HEK293 (cell line): Measurements from ENCODE around the gene SPATA24.

Experiments used
- CTCF ChIA-PET: fragments of 350-600 bp; formaldehyde crosslinking; extraction: SDS; loops from one replicate; lab custom pipeline; 2021; ENCODE audit warnings: antibody characterized with exemption; lab: Yijun Ruan, JAX
- POLR2A ChIA-PET: fragments of 300-600 bp; formaldehyde crosslinking; extraction: SDS; loops from one replicate; lab custom pipeline; 2020; ENCODE audit warnings: antibody characterized with exemption, inconsistent platforms; lab: Yijun Ruan, JAX
- H3K27ac ChIP-seq: fragments of 200-500 bp; sonication (Bioruptor generic); 2 replicates; pipeline ENCODE4 v1.5.1; 2014; ENCODE audit warnings: low read depth, low read length, control low read depth, inconsistent platforms; ENCODE audit errors: extremely low read depth
- H3K36me3 ChIP-seq, 2 experiments: fragments of 200-500 bp in 1 of 2; sonication (Bioruptor generic) in 1 of 2; 1 replicate in 1 of 2; 2 replicates in 1 of 2; pipeline ENCODE4 v1.5.1; 2014 to 2017; ENCODE audit warnings: inconsistent platforms in 2 of 2, low read length in 2 of 2; ENCODE audit not compliant: control insufficient read depth in 2 of 2, insufficient read depth in 1 of 2
- H3K4me1 ChIP-seq: fragments of 200-500 bp; sonication (Bioruptor generic); 2 replicates; pipeline ENCODE4 v1.5.1; 2014; ENCODE audit warnings: mild to moderate bottlenecking, low read length, inconsistent platforms; ENCODE audit not compliant: control insufficient read depth, insufficient read depth
- H3K4me3 ChIP-seq: 2 replicates; pipeline ENCODE4 v1.5.1; 2011; ENCODE audit warnings: low read depth, mild to moderate bottlenecking, control low read depth, low read length, moderate library complexity
- H3K9me3 ChIP-seq: fragments of 200-500 bp; sonication (Bioruptor generic); 2 replicates; pipeline ENCODE4 v1.5.1; 2014; ENCODE audit warnings: low read depth, low read length, inconsistent platforms; ENCODE audit not compliant: control insufficient read depth, insufficient read depth
- EGR2 ChIP-seq: fragments of 450-650 bp; formaldehyde crosslinking; IDR thresholded peaks from 2 replicates; pipeline ENCODE4 v1.5.1; 2016; ENCODE audit warnings: low read depth, missing biosample characterization, missing genetic modification characterization
- KLF10 ChIP-seq: fragments of 450-650 bp; IDR thresholded peaks from 2 replicates; pipeline ENCODE4 v1.5.1; 2018; ENCODE audit warnings: missing biosample characterization, mild to moderate bottlenecking, missing genetic modification characterization
- PRDM1 ChIP-seq: fragments of 450-650 bp; formaldehyde crosslinking; IDR thresholded peaks from 2 replicates; pipeline ENCODE4; 2016; ENCODE audit warnings: missing biosample characterization, missing genetic modification characterization
- SCRT1 ChIP-seq: fragments of 450-650 bp; formaldehyde crosslinking; IDR thresholded peaks from 2 replicates; pipeline ENCODE4 v1.5.1; 2016; ENCODE audit warnings: missing biosample characterization, missing genetic modification characterization, borderline replicate concordance
- WT1 ChIP-seq: fragments of 450-650 bp; formaldehyde crosslinking; IDR thresholded peaks from 2 replicates; pipeline ENCODE4 v1.5.1; 2016; ENCODE audit warnings: missing biosample characterization, missing genetic modification characterization
- ZNF10 ChIP-seq: fragments of 450-650 bp; formaldehyde crosslinking; IDR thresholded peaks from 2 replicates; pipeline ENCODE4 v1.5.1; 2017; ENCODE audit warnings: missing biosample characterization, missing genetic modification characterization
- ZNF114 ChIP-seq: fragments of 450-650 bp; formaldehyde crosslinking; IDR thresholded peaks from 2 replicates; pipeline ENCODE4 v1.5.0; 2017; ENCODE audit warnings: missing biosample characterization, missing genetic modification characterization
- ZNF202 ChIP-seq: fragments of 450-650 bp; formaldehyde crosslinking; IDR thresholded peaks from 2 replicates; pipeline ENCODE4 v1.5.1; 2016; ENCODE audit warnings: missing biosample characterization, missing genetic modification characterization, borderline replicate concordance
- ZNF335 ChIP-seq: fragments of 450-650 bp; formaldehyde crosslinking; conservative IDR thresholded peaks from 2 replicates; pipeline ENCODE4 v1.5.1; 2016; ENCODE audit warnings: missing biosample characterization, missing genetic modification characterization
- ZNF416 ChIP-seq: fragments of 450-650 bp; formaldehyde crosslinking; IDR thresholded peaks from 2 replicates; pipeline ENCODE4 v1.5.1; 2016; ENCODE audit warnings: missing biosample characterization, missing genetic modification characterization
- ZNF558 ChIP-seq: fragments of 450-650 bp; formaldehyde crosslinking; IDR thresholded peaks from 2 replicates; pipeline ENCODE4 v1.5.1; 2016; ENCODE audit warnings: missing biosample characterization, missing genetic modification characterization
- ZNF626 ChIP-seq: fragments of 450-650 bp; sonication (Bioruptor Pico); formaldehyde crosslinking; IDR thresholded peaks from 2 replicates; pipeline ENCODE4 v1.5.1; 2018; ENCODE audit warnings: missing biosample characterization, missing genetic modification characterization, inconsistent platforms
- ZNF791 ChIP-seq: fragments of 450-650 bp; formaldehyde crosslinking; IDR thresholded peaks from 2 replicates; pipeline ENCODE4 v1.5.1; 2016; ENCODE audit warnings: missing biosample characterization, missing genetic modification characterization
- ZNF837 ChIP-seq: fragments of 450-650 bp; formaldehyde crosslinking; IDR thresholded peaks from 2 replicates; pipeline ENCODE4 v1.5.1; 2016; ENCODE audit warnings: missing biosample characterization, missing genetic modification characterization
- TF ChIP-seq, protein P1 (sequence below): fragments of 450-650 bp; formaldehyde crosslinking; IDR thresholded peaks from 2 replicates; pipeline ENCODE4 v1.5.1; 2016; ENCODE audit warnings: missing biosample characterization, missing genetic modification characterization
- TF ChIP-seq, protein P2 (sequence below): fragments of 450-650 bp; formaldehyde crosslinking; IDR thresholded peaks from 2 replicates; pipeline ENCODE4 v1.5.1; 2017; ENCODE audit warnings: missing biosample characterization, missing genetic modification characterization
- TF ChIP-seq, protein P3 (sequence below): fragments of 450-650 bp; formaldehyde crosslinking; IDR thresholded peaks from 2 replicates; pipeline ENCODE4 v1.5.1; 2017; ENCODE audit warnings: missing biosample characterization, mild to moderate bottlenecking, missing genetic modification characterization, moderate library complexity

Gene SPATA24

DNA sequence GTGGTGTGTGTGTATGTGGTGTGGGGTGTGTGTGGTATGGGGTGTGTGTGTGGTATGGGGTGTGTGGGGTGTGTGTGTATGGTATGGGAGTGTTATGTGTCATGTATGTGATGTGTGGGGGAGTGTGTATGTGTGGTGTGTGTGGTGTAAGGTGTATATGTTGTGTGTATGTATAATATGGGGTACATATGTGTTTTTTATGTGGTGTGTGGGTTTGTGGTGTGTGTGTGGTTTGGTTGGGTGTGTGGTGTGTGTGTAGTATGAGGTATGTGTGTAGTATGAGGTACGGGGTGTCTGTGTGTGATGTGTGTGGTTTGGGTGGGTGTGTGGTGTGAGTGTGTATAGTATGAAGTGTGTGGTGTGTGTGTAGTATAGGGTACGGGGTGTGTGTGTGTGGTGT is 47.3 kb upstream of the SPATA24 start (continued):
- TF ChIP-seq, protein P1, sequence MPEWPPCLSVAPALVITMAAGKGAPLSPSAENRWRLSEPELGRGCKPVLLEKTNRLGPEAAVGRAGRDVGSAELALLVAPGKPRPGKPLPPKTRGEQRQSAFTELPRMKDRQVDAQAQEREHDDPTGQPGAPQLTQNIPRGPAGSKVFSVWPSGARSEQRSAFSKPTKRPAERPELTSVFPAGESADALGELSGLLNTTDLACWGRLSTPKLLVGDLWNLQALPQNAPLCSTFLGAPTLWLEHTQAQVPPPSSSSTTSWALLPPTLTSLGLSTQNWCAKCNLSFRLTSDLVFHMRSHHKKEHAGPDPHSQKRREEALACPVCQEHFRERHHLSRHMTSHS, result no peak; the same call in 1 of the 2 replicates
- peak; percentile 54; the same call in 1 of the 2 replicates for TF ChIP-seq ZNF114 (tag by site-specific recombination)
- TF ChIP-seq, protein P2, sequence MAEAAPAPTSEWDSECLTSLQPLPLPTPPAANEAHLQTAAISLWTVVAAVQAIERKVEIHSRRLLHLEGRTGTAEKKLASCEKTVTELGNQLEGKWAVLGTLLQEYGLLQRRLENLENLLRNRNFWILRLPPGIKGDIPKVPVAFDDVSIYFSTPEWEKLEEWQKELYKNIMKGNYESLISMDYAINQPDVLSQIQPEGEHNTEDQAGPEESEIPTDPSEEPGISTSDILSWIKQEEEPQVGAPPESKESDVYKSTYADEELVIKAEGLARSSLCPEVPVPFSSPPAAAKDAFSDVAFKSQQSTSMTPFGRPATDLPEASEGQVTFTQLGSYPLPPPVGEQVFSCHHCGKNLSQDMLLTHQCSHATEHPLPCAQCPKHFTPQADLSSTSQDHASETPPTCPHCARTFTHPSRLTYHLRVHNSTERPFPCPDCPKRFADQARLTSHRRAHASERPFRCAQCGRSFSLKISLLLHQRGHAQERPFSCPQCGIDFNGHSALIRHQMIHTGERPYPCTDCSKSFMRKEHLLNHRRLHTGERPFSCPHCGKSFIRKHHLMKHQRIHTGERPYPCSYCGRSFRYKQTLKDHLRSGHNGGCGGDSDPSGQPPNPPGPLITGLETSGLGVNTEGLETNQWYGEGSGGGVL (tag by site-specific recombination), result 0 out of 2 replicates have a peak, but pooled peaks have one; percentile 32
- no peak for TF ChIP-seq ZNF10 (tag by site-specific recombination)
- 0 out of 2 replicates have a peak, but pooled peaks have one; percentile 30 for TF ChIP-seq ZNF791 (tag by site-specific recombination)

DNA sequence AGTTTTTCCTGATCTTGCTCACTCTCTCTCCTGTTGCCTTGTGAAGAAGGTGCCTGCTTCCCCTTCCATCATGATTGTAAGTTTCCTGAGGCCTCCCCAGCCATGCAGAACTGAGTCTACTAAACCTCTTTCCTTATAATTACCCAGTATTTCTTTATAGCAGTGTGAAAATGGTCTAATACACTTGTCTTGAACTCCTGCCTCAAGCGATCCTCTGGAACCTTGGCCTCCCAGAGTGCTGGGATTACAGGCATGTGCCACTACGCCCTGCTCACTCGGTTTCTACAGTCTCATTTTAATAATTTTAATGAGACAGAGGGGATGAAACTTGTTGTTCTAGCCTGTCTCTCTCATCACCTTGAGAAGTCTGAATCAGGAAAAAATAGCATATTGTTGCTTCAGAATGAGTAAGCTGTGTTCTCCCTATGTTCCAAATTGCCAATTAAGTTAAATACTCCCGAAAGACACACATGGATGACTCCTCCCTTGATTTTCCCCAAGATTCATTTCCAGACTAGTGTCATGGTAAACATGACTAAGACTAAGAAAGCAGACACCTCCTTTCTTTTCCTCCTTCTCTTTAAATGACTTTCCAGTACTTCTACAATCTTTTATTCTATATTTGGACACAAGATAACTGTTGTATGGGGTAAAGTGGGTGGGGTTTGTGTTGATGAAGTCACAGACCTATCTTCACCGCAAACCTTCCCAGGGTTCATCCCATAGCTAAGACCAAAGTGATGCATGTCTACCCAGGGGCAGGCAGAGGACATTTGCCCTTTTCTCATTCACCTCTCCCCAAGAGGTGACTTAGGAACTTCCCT is 43.3 kb upstream of the SPATA24 start:
- TF ChIP-seq EGR2 (tag by site-specific recombination) (no peak), WT1 (tag by site-specific recombination) (peak; percentile 89), PRDM1 (tag by site-specific recombination) (peak; percentile 23; the same call in 1 of the 2 replicates)
- TF ChIP-seq, protein P3, sequence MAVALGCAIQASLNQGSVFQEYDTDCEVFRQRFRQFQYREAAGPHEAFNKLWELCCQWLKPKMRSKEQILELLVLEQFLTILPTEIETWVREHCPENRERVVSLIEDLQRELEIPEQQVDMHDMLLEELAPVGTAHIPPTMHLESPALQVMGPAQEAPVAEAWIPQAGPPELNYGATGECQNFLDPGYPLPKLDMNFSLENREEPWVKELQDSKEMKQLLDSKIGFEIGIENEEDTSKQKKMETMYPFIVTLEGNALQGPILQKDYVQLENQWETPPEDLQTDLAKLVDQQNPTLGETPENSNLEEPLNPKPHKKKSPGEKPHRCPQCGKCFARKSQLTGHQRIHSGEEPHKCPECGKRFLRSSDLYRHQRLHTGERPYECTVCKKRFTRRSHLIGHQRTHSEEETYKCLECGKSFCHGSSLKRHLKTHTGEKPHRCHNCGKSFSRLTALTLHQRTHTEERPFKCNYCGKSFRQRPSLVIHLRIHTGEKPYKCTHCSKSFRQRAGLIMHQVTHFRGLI (tag by site-specific recombination), result no peak
- no peaks in the 10 kb centered on the region for H3K4me1 ChIP-seq
- no peak overlapping the region for H3K4me3 ChIP-seq
- H3K27ac ChIP-seq, result no peak overlapping the region
- CTCF ChIA-PET, result interaction anchor here (0.9 kb wide), 1 partner anchor 8 kb away, joined by 3 read pairs; no protein-coding TSS in a partner anchor
- POLR2A ChIA-PET, result no interaction called here
- no peaks in the 10 kb centered on the region; a peak in 1 of 3 replicates for H3K36me3 ChIP-seq
- H3K9me3 ChIP-seq, result no peaks in the 10 kb centered on the region

DNA sequence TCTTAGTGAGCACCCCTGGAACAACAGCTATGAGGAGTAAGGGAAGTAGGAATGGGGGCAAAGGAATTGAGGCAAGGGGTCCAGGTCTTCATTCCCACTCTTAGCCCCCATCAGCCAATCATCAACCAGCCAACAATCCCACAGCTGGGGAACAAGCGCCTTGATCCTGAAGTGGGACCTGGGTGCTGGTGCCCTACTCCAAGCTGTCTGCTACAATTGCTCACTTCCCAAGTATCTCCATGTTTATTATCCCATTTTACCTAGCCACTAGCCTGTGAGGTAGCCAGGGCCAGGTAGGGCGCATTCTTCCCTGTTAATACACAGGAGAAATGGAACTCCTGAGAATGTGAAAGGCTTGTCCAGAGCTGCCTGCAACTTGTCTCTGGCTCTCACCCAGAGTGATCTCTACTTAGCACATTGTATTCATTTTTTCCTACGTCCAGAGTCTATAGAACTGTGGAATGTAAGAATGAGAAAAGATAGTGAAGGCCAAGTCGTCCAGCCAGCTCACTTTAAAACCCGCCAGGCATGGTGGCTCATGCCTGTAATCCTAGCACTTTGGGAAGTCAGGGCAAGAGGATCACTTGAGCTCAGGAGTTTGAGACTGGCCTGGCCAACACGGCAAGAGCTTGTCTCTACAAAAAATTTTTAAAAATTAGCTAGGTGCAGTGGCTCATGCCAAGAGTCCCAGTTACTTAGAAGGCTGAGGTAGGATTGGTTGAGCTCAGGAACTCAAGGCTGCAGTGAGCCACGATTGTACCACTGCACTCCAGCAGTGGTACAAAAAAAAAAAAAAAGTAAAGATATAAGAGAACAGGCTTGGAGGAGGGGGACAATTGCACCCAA is 41.7 kb upstream of the SPATA24 start:
- no peaks in the 10 kb centered on the region for H3K4me1 ChIP-seq
- TF ChIP-seq ZNF416 (tag by site-specific recombination), result no peak
- no peak for TF ChIP-seq ZNF335 (tag by site-specific recombination)
- no peak for TF ChIP-seq ZNF202 (tag by site-specific recombination)
- TF ChIP-seq KLF10, result no peak
- no peak for TF ChIP-seq SCRT1 (tag by site-specific recombination)
- no peak for TF ChIP-seq ZNF837 (tag by site-specific recombination)
- no peak for TF ChIP-seq ZNF626 (tag by site-specific recombination)
- TF ChIP-seq ZNF558, result no peak
- H3K4me3 ChIP-seq, result no peak overlapping the region
- no peaks in the 10 kb centered on the region for H3K9me3 ChIP-seq
- POLR2A ChIA-PET, result interaction anchor here (1.0 kb wide), 1 partner anchor 37 kb away, joined by 4 read pairs; the partner anchor contains the start of gene STING1
- H3K27ac ChIP-seq, result no peak overlapping the region
- CTCF ChIA-PET, result interaction anchor here (0.6 kb wide), 1 partner anchor 14 kb away, joined by 4 read pairs; no protein-coding TSS in a partner anchor
- no peaks in the 10 kb centered on the region for H3K36me3 ChIP-seq
